Neural crest cell (in vitro differentiated cells): ENCODE results near the gene ZNF837. TPM values are rescaled to one million over a fixed set of nuclear protein-coding genes. Genes with fewer than 3 reads are reported as not detected.
A peak's percentile ranks its signal among the peaks of the same experiment; 100 is the strongest.

Experiments
- DNase-seq: peaks from one replicate; pipeline ENCODE4 v3.0.0; 2021; ENCODE audit warnings: low read depth, mixed read lengths, low spot score
- H3K27ac Mint-ChIP-seq: one replicate; pipeline ENCODE4 v1.8.0; 2021; ENCODE audit warnings: mild to moderate bottlenecking, mixed read lengths; ENCODE audit not compliant: unreplicated experiment
- H3K27me3 Mint-ChIP-seq: 2 replicates; pipeline ENCODE4 v1.8.0; 2021; ENCODE audit warnings: low read depth, mild to moderate bottlenecking, mixed read lengths
- H3K36me3 Mint-ChIP-seq: 2 replicates; pipeline ENCODE4 v1.8.0; 2021; ENCODE audit warnings: low read depth, mild to moderate bottlenecking, mixed read lengths
- H3K4me1 Mint-ChIP-seq: 2 replicates; pipeline ENCODE4 v1.8.0; 2021; ENCODE audit warnings: mixed read lengths
- H3K4me3 Mint-ChIP-seq: one replicate; pipeline ENCODE4 v1.8.0; 2021; ENCODE audit warnings: mild to moderate bottlenecking, mixed read lengths
- H3K9me3 Mint-ChIP-seq: 2 replicates; pipeline ENCODE4 v1.8.0; 2021; ENCODE audit warnings: mixed read lengths
- total RNA-seq: library from RNA; stranded (reverse); gene quantifications from 2 replicates; pipeline ENCODE4 v1.2.1, GENCODE V29; 2021
- TF ChIP-seq, protein P1 (sequence below): fragments of 200-600 bp; sonication (generic); conservative IDR thresholded peaks from 2 replicates; pipeline ENCODE4 v1.5.0; 2021; ENCODE audit warnings: antibody characterized with exemption, mild to moderate bottlenecking

Gene ZNF837
- total RNA-seq, 1 donor from 2014 or later = 5.0 TPM

DNA sequence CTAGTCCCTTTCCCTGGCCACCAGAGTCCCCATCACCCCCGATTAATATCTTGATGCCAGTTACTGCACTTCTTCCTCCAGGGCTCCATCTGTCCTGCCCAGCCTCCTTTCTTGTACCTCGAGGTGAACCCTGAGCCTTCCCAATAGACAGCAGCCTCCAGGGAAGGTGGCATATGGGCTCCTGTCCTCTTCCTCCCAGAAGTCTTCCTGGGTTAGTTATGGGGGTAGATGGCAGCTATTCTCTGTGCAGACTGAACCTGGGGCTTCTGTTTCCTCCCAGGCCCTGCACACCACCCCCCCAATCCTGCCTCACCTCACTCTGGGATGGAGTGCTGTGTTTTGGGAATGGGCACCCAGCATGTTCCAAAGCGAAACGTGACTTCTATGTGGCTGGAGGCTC is 17.3 kb upstream of the ZNF837 start:
- H3K4me1 Mint-ChIP-seq = peaks cover 29% of the 10 kb centered on the region

DNA sequence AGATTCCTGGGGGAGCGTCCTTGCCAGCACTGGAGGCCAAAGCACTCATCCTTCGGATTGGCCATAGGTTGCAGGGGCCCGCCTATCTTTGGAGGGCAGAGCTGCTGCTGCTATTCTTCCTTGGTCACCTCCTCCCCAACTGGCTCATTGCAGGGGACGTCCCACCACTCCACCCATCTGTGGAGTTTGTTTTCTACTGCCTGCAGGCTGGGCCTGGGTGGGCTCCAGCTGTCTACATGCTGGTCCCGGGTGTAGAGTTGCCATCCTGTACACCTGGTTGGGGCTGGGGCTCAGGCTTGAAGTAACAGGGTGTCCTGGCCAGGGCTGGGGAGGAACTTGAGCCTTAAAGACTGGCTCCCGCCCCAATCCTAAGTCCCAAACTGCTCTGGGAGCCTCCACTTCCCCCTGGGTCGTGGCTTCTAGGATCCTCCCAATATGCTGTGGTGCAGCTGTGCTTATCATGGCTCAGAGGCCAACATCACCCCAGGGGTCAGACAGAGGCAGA is 16.8 kb upstream of the ZNF837 start:
- H3K4me3 Mint-ChIP-seq = peak overlapping the region; percentile 81
- peaks cover 16% of the 10 kb centered on the region for H3K36me3 Mint-ChIP-seq
- H3K27me3 Mint-ChIP-seq = peaks cover 27% of the 10 kb centered on the region
- no peak for DNase-seq
- TF ChIP-seq, protein P1, sequence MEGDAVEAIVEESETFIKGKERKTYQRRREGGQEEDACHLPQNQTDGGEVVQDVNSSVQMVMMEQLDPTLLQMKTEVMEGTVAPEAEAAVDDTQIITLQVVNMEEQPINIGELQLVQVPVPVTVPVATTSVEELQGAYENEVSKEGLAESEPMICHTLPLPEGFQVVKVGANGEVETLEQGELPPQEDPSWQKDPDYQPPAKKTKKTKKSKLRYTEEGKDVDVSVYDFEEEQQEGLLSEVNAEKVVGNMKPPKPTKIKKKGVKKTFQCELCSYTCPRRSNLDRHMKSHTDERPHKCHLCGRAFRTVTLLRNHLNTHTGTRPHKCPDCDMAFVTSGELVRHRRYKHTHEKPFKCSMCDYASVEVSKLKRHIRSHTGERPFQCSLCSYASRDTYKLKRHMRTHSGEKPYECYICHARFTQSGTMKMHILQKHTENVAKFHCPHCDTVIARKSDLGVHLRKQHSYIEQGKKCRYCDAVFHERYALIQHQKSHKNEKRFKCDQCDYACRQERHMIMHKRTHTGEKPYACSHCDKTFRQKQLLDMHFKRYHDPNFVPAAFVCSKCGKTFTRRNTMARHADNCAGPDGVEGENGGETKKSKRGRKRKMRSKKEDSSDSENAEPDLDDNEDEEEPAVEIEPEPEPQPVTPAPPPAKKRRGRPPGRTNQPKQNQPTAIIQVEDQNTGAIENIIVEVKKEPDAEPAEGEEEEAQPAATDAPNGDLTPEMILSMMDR = no peak
- H3K4me1 Mint-ChIP-seq = peaks cover 26% of the 10 kb centered on the region
- H3K9me3 Mint-ChIP-seq = no peaks in the 10 kb centered on the region
- H3K27ac Mint-ChIP-seq = no peak overlapping the region

More for the DNA sequence above, 17.3 kb upstream of the ZNF837 start:
- no peaks in the 10 kb centered on the region for H3K9me3 Mint-ChIP-seq
- H3K36me3 Mint-ChIP-seq = peaks cover 16% of the 10 kb centered on the region
- TF ChIP-seq, protein P1 = no peak
- H3K27me3 Mint-ChIP-seq = peaks cover 27% of the 10 kb centered on the region
- DNase-seq = no peak
- H3K27ac Mint-ChIP-seq = no peak overlapping the region
- peak overlapping the region; percentile 81 for H3K4me3 Mint-ChIP-seq

DNA sequence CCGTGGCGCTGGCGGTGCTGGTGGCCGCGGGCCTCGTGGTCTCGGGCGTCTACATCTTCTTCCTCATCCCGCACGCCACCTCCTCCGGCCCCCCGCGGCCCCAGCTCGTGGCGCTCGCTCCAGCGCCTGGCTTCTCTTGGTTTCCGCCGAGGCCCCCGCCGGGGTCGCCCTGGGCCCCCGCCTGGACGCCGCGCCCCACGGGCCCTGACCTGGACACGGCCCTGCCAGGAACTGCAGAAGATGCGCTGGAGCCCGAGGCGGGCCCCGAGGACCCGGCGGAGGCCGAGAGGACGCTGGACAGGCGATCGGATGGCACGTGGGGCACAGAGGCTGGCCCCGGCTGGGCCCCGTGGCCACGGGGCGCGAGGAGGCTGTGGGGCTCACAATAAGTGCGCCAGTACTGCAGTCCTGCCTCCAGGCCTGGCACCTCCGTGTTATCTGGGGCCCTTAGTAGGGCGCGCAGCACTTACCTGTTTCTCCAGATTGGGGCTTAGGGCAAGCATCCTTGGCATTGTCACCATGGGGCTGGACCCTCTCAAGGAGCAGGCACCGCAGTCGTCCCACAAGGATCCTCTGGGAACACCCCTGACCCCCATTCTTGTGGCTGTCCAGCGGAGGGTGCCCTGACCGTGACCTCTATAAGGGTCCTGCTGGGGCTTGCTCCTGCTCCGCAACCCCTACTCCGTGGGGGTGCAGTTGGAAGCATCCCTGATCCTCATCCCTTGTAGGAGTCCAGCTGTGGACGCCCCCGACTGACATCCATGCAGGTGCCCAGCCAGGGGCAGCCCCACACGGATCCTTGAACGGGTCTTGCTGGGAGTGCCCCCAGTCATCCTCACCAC is 16.1 kb upstream of the ZNF837 start:
- TF ChIP-seq, protein P1 = no peak
- peaks cover 16% of the 10 kb centered on the region for H3K36me3 Mint-ChIP-seq

DNA sequence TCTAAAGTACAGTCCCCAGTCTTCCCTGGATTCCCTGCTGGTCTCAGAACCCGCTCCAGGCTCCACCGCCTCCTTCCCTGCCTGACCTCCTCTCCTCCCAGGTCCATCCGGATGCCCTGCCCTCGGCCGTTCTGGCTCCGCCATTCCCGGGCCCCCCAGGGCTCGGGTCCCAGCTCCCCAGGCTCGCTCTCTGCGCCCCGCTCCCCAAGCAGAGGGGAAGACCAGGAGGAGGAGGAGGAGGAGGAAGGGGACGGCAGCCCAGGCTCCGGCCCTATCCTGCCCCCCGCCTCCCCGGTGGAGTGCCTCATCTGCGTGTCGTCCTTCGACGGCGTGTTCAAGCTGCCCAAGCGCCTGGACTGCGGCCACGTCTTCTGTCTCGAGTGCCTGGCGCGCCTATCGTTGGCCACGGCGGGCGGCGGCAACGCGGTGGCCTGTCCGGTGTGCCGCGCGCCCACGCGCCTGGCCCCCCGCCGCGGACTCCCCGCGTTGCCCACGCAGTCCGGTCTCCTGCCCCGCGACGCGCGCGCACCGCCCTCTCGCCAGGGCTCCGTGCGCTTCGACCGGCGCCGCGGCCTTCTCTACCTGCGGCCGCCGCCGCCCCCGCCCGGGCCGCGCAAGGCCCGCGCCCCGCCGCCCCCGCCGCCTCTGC is 15.3 kb upstream of the ZNF837 start:
- Mint-ChIP-seq H3K9me3 (no peaks in the 10 kb centered on the region), H3K27ac (no peak overlapping the region), H3K4me1 (peaks cover 22% of the 10 kb centered on the region), H3K4me3 (peak overlapping the region; percentile 74), H3K27me3 (peaks cover 25% of the 10 kb centered on the region), H3K36me3 (peaks cover 14% of the 10 kb centered on the region)
- no peak for DNase-seq
- TF ChIP-seq, protein P1 = no peak

More for the DNA sequence above, 16.1 kb upstream of the ZNF837 start:
- H3K4me3 Mint-ChIP-seq = peak overlapping the region; percentile 81
- peaks cover 27% of the 10 kb centered on the region for H3K27me3 Mint-ChIP-seq
- no peak for DNase-seq
- no peaks in the 10 kb centered on the region for H3K9me3 Mint-ChIP-seq
- no peak overlapping the region for H3K27ac Mint-ChIP-seq
- peaks cover 26% of the 10 kb centered on the region for H3K4me1 Mint-ChIP-seq

DNA sequence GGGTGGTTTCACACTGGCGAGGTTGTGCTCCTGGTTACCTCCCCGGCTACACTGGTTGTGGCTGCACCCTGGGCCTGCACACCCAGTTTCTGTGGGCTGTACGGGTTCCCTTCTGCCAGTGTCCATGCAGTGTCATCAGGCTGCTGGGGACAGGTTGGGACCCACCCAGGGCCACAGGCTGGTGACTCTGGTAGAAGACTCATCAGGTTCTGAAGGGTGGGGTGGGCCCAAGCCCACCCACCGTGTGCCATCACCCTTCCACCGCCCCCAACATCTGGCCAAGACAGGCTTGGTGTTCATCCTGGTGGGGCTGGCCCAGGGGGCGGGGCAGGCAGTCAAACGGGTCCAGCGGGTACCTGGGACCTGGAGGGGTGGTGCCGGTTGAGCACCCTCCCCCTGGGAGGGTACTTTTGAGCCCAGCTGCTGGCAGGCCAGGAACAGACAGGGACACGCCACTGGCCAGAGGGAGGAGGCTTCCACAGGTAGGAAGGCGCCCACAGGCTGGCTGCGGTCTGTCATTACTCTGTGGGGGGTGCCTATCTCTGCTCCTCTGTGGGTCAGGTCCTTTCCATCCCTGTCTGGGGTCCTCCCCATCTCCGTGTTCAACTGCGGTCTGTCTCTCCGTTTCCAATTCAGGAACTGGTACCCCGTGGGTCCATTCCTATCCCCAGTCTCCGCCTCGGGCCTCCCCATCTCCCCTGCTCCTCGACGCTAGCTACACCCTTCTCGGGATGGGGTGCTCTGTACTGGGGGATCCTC is 14.6 kb upstream of the ZNF837 start, which contains the start of gene RNF225:
RNF225 (plus strand) TSS at position 437 of the 759 bp plus-strand sequence. CDS start 434 bp downstream, outside the sequence.
- Mint-ChIP-seq H3K4me3 (peak within 1 kb of the TSS; percentile 74), H3K4me1 (peaks cover 19% of the 10 kb centered on the region), H3K27me3 (peaks cover 23% of the 10 kb centered on the region), H3K27ac (no peak within 1 kb of the TSS), H3K36me3 (peaks cover 17% of the 10 kb centered on the region), H3K9me3 (no peaks in the 10 kb centered on the region)
- TF ChIP-seq, protein P1 = no peak
- no peak for DNase-seq
